A673 (cell line): ENCODE data around the gene STX1B. TPM values are rescaled to one million over a fixed set of nuclear protein-coding genes. Genes with fewer than 3 reads are reported as not detected.

ENCODE experiments used
- BruUV-seq: library from RNA; stranded (reverse); fragments of 400-500 nt; replicated peaks from 2 replicates; lab custom pipeline; 2021; lab: Mats Ljungman, UMichigan
- CTCF ChIA-PET: fragments of 300-600 bp; sonication (Branson Sonifier 250); formaldehyde crosslinking; loops from one replicate; lab custom pipeline; 2022; ENCODE audit warnings: antibody characterized with exemption; lab: Charles Lee
- POLR2A ChIA-PET: fragments of 300-600 bp; sonication (Branson Sonifier 250); formaldehyde crosslinking; loops from one replicate; lab custom pipeline; 2022; ENCODE audit warnings: antibody characterized with exemption; ENCODE audit not compliant: low non-redundant PET; lab: Charles Lee
- DNase-seq: peaks from one replicate; pipeline ENCODE4 v3.0.0-alpha.2; 2015; ENCODE audit warnings: low spot score
- H3K27ac ChIP-seq: fragments of 200-600 bp; sonication (generic); 2 replicates; pipeline ENCODE4 v1.5.1; 2016; ENCODE audit warnings: mixed run types, low read depth, mild to moderate bottlenecking, mixed read lengths, antibody characterized with exemption, low read length; ENCODE audit not compliant: poor library complexity, severe bottlenecking
- H3K27me3 ChIP-seq: fragments of 200-600 bp; sonication (generic); replicated peaks from 2 replicates; pipeline ENCODE4 v1.6.1; 2017; ENCODE audit warnings: mixed run types, low read depth, mild to moderate bottlenecking, mixed read lengths, antibody characterized with exemption, low read length; ENCODE audit not compliant: insufficient read depth, poor library complexity
- H3K36me3 ChIP-seq: fragments of 200-600 bp; sonication (generic); 2 replicates; pipeline ENCODE4 v1.6.1; 2016; ENCODE audit warnings: mixed run types, mild to moderate bottlenecking, mixed read lengths, antibody characterized with exemption, low read length; ENCODE audit not compliant: insufficient read depth, poor library complexity, severe bottlenecking
- H3K4me1 ChIP-seq: fragments of 200-600 bp; sonication (generic); 2 replicates; pipeline ENCODE4 v1.6.1; 2017; ENCODE audit warnings: mixed run types, mild to moderate bottlenecking, mixed read lengths, antibody characterized with exemption, low read length; ENCODE audit not compliant: insufficient read depth, poor library complexity, severe bottlenecking
- H3K4me3 ChIP-seq: fragments of 200-600 bp; sonication (generic); 2 replicates; pipeline ENCODE4 v1.5.1; 2016; ENCODE audit warnings: low read depth, mixed run types, mild to moderate bottlenecking, mixed read lengths, low read length; ENCODE audit not compliant: poor library complexity, severe bottlenecking
- H3K9me3 ChIP-seq: fragments of 200-600 bp; sonication (generic); 2 replicates; pipeline ENCODE4 v1.6.1; 2016; ENCODE audit warnings: mixed run types, low read depth, mild to moderate bottlenecking, mixed read lengths, antibody characterized with exemption, low read length; ENCODE audit not compliant: poor library complexity, severe bottlenecking
- EZH2 ChIP-seq: fragments of 200-600 bp; sonication (generic); IDR thresholded peaks from 2 replicates; pipeline ENCODE4 v1.6.1; 2017; ENCODE audit warnings: borderline replicate concordance, low read depth, mild to moderate bottlenecking, mixed read lengths, antibody characterized with exemption, low read length; ENCODE audit not compliant: poor library complexity, severe bottlenecking
- intact Hi-C: fragments of 100-400 bp; cut with micrococcal nuclease; formaldehyde crosslinking; loops from one replicate; pipeline ENCODE4 v1.10.0; 2022; ENCODE audit not compliant: unreplicated experiment
- total RNA-seq: library from RNA; stranded (reverse); gene quantifications from 2 replicates; pipeline ENCODE4 v1.2.3, GENCODE V29; 2021
- TF ChIP-seq, protein P1 (sequence below): fragments of 300-800, 200-600 bp; sonication (generic); conservative IDR thresholded peaks from 2 replicates; pipeline ENCODE4 v1.5.1; 2017; ENCODE audit warnings: low read depth, mild to moderate bottlenecking, antibody characterized with exemption, low read length, moderate library complexity, mixed read lengths

Gene STX1B
- total RNA-seq, 1 experiment from 2014 or later = 0.62 TPM

DNA sequence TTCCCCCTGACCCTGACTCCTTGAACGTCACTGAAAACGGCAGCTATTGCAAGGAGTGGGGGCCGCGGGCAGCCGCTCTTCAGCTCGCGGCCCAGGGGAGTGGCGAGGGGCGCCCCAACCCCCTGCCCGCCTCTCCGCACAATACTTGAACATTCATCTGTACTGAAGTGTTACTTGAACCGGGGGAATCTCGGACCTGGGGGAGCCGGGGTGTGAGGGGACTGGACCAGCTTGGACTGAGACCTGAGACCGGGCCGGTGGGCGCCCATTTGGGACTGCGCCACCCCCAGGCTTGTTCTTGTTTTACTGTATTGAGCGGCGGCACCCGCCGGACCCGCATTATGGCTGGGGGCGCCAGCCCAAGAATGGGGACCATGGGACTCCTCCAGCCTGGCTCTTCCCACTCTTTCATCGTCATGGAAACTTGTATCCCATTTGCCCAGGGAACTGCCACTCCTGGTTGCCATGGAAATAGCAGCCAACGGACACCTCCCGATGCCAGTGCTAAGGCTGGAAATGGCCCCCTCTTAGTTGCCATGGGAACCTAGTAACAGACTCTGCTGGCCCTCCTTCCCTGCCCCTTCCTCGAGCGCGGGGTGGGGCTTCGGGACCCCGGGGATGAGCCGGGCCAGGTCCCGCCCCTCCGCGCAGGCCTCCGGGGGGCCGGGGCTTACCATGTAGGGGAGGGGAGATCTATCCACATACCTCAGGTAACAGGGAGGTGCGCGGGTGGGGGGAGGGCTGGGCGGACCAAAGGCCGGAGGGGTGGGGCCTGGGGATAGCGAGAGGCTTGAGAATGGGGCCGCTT, 62.4 kb downstream of the STX1B start:
- Histone ChIP-seq H3K4me3 (peak overlapping the region; percentile 87), H3K36me3 (peaks cover 12% of the 10 kb centered on the region), H3K4me1 (peaks cover 7% of the 10 kb centered on the region), H3K27me3 (no peaks in the 10 kb centered on the region), H3K9me3 (no peaks in the 10 kb centered on the region), H3K27ac (peak overlapping the region; percentile 77)
- TF ChIP-seq, protein P1, sequence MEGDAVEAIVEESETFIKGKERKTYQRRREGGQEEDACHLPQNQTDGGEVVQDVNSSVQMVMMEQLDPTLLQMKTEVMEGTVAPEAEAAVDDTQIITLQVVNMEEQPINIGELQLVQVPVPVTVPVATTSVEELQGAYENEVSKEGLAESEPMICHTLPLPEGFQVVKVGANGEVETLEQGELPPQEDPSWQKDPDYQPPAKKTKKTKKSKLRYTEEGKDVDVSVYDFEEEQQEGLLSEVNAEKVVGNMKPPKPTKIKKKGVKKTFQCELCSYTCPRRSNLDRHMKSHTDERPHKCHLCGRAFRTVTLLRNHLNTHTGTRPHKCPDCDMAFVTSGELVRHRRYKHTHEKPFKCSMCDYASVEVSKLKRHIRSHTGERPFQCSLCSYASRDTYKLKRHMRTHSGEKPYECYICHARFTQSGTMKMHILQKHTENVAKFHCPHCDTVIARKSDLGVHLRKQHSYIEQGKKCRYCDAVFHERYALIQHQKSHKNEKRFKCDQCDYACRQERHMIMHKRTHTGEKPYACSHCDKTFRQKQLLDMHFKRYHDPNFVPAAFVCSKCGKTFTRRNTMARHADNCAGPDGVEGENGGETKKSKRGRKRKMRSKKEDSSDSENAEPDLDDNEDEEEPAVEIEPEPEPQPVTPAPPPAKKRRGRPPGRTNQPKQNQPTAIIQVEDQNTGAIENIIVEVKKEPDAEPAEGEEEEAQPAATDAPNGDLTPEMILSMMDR = no peak
- no peak for TF ChIP-seq EZH2
- peak; percentile 99 for DNase-seq
- ChIA-PET POLR2A (no interaction called here), CTCF (no interaction called here)
- BruUV-seq = TSS peak; percentile 48
- intact Hi-C loops = no loop called here

DNA sequence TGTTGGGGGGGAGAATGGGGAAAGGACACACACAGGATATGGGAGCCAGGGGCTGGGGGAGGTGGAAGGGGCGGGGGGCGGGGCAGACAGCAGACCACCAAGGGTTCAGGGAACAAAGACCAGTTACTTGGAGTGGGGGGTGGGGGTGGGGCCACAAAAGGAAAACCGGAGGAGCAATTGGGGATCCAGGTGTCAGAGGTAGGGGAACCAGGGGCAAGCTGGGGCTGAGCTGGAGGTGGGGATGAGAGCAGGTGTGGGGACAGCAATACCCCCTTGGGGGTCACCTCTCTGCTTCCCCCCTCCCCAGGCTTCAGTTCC, 62.9 kb downstream of the STX1B start:
- POLR2A ChIA-PET = no interaction called here
- no peak for TF ChIP-seq EZH2
- TF ChIP-seq, protein P1 = no peak
- no peak for DNase-seq
- H3K27ac ChIP-seq = no peak overlapping the region
- no TSS peak for BruUV-seq
- intact Hi-C loops = no loop called here
- H3K4me1 ChIP-seq = peaks cover 7% of the 10 kb centered on the region
- peaks cover 17% of the 10 kb centered on the region for H3K36me3 ChIP-seq
- CTCF ChIA-PET = no interaction called here
- no peaks in the 10 kb centered on the region for H3K9me3 ChIP-seq
- no peak overlapping the region for H3K4me3 ChIP-seq
- H3K27me3 ChIP-seq = no peaks in the 10 kb centered on the region

DNA sequence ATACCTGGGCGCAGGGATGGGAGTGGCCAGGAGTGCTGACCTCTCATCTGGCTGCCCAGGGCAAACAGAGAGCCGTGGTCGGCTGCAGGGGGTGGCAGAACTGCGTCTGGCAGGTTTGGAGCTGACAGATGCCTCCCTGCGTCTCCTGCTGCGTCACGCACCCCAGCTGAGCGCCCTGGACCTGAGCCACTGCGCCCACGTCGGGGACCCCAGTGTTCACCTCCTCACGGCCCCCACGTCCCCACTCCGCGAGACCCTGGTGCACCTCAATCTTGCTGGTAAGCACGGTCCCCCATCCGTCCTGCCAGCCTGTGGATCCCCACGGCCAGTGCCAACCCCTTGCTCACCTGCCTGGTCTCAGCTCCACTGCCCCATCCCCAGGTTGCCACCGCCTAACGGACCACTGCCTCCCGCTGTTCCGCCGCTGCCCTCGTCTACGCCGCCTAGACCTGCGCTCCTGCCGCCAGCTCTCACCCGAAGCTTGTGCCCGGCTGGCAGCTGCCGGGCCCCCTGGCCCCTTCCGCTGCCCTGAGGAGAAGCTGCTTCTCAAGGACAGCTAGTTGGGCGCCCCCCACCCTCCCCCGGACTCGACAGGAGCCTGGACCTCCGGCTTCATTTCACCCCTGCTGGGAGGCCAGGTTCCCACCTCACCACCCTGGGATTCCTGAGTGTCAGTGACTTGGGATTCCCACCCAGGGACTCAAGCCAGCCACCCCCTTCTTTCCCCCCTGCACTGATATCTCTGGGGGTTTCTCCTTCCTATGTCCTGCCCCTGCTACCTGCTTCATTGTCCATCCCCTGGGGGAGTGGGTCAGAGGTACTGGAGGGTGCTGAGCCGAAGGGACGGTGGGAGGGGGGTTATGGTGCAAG, 63.5 kb downstream of the STX1B start:
- Histone ChIP-seq H3K27me3 (no peaks in the 10 kb centered on the region), H3K4me1 (peaks cover 7% of the 10 kb centered on the region), H3K4me3 (no peak overlapping the region), H3K27ac (no peak overlapping the region), H3K9me3 (no peaks in the 10 kb centered on the region), H3K36me3 (peaks cover 22% of the 10 kb centered on the region)
- ChIA-PET CTCF (no interaction called here), POLR2A (no interaction called here)
- intact Hi-C loops = no loop called here
- BruUV-seq = no TSS peak
- no peak for TF ChIP-seq EZH2
- TF ChIP-seq, protein P1 = no peak
- no peak for DNase-seq
